ENCODE results near the gene SMPD3.

- TF ChIP-seq REST (IDR thresholded peaks at IDR 0.05; ENCODE audit: unreplicated experiment), result no peak
- no peak for TF ChIP-seq CTCF (conservative IDR thresholded peaks at IDR 0.05; ENCODE audit: low read depth in 2 of 2)
Observed at GRCh38 chr16:68481636-68482035, 33.3 kb upstream of the SMPD3 start.
